Mucosa of stomach (tissue), 1 donor: Measurements from ENCODE around the gene DCAF11.

Source experiments
- H3K27me3 ChIP-seq: one replicate; pipeline ENCODE4 v1.7.0; 2013; ENCODE audit warnings: mild to moderate bottlenecking, low read length; ENCODE audit not compliant: control insufficient read depth, insufficient read depth
- H3K36me3 ChIP-seq: one replicate; pipeline ENCODE4 v1.7.0; 2013; ENCODE audit warnings: low read length; ENCODE audit not compliant: control insufficient read depth, insufficient read depth
- H3K4me1 ChIP-seq: one replicate; pipeline ENCODE4 v1.7.0; 2013; ENCODE audit warnings: mild to moderate bottlenecking, low read length; ENCODE audit not compliant: control insufficient read depth, insufficient read depth
- H3K4me3 ChIP-seq: one replicate; pipeline ENCODE4 v1.7.0; 2013; ENCODE audit warnings: low read length
- H3K9ac ChIP-seq: one replicate; pipeline ENCODE4 v1.7.0; 2013; ENCODE audit warnings: mild to moderate bottlenecking, low read length, moderate library complexity
- H3K9me3 ChIP-seq: one replicate; pipeline ENCODE4 v1.7.0; 2013; ENCODE audit warnings: mild to moderate bottlenecking, low read length, moderate library complexity; ENCODE audit not compliant: control insufficient read depth
- donor health status: Pancreatic carcinoma.

DCAF11 gene

GRCh38 chr14:24117179-24117578 is 2.6 kb downstream of the DCAF11 start:
- Histone ChIP-seq H3K4me3 (no peak overlapping the region), H3K9ac (no peak overlapping the region), H3K9me3 (no peaks in the 10 kb centered on the region), H3K36me3 (peaks cover 24% of the 10 kb centered on the region), H3K27me3 (no peaks in the 10 kb centered on the region), H3K4me1 (peaks cover 22% of the 10 kb centered on the region)

- H3K36me3 ChIP-seq: peaks cover 24% of the 10 kb centered on the region
- no peaks in the 10 kb centered on the region for H3K27me3 ChIP-seq
- peaks cover 16% of the 10 kb centered on the region for H3K4me1 ChIP-seq
- no peak overlapping the region for H3K4me3 ChIP-seq
- no peaks in the 10 kb centered on the region for H3K9me3 ChIP-seq
- H3K9ac ChIP-seq: no peak overlapping the region
These were observed 5.1 kb downstream of the DCAF11 start for GRCh38 chr14:24119691-24120090.

DNA sequence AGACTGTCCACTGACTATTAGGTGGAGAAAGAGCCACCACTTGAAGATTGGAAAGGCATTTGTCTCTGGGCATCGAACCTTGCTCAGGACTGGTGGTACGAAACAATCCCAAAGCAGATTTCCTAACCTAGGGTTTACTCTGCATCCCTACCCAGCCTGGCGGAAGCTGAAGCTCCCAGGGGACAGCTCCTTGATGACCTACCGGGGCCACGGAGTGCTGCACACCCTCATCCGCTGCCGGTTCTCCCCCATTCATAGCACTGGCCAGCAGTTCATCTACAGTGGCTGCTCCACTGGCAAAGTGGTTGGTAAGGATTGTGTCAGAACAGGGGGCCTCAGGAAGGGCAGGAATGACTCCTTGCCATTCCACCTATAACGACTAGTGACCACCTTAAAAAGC is 6.6 kb downstream of the DCAF11 start:
- peaks cover 24% of the 10 kb centered on the region for H3K36me3 ChIP-seq
- H3K9ac ChIP-seq: no peak overlapping the region
- no peak overlapping the region for H3K4me3 ChIP-seq
- H3K4me1 ChIP-seq: peaks cover 10% of the 10 kb centered on the region
- H3K27me3 ChIP-seq: no peaks in the 10 kb centered on the region
- H3K9me3 ChIP-seq: no peaks in the 10 kb centered on the region

DNA sequence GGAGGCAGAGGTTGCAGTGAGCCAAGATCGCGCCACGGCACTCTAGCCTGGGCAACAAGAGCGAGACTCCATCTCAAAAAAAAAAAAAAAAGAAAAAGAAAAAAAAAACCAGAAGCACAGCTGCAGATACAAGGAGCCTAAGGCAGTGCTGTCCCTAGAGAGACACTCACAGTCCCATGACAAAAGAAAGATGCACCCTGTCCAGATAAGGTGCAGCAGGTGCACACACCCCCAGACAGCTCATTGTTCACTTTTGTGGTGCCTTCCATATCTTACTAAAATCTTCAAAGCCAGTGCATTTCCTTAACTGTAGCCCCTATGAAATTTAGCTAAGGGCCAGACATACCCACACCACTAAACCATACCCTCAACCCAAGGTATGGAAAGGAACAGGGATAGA is 7.8 kb downstream of the DCAF11 start:
- Histone ChIP-seq H3K36me3 (peaks cover 24% of the 10 kb centered on the region), H3K4me3 (no peak overlapping the region), H3K27me3 (no peaks in the 10 kb centered on the region), H3K9me3 (no peaks in the 10 kb centered on the region), H3K4me1 (no peaks in the 10 kb centered on the region), H3K9ac (no peak overlapping the region)

- Histone ChIP-seq H3K4me3 (no peak overlapping the region), H3K4me1 (no peaks in the 10 kb centered on the region), H3K9me3 (no peaks in the 10 kb centered on the region), H3K27me3 (no peaks in the 10 kb centered on the region), H3K9ac (no peak overlapping the region), H3K36me3 (peaks cover 24% of the 10 kb centered on the region)
These were observed 8.3 kb downstream of the DCAF11 start for GRCh38 chr14:24122898-24123297.

GRCh38 chr14:24123424-24124417 is 9.1 kb downstream of the DCAF11 start:
- Histone ChIP-seq H3K36me3 (peaks cover 21% of the 10 kb centered on the region), H3K27me3 (no peaks in the 10 kb centered on the region)

GRCh38 chr14:24126939-24127338 is 12.4 kb downstream of the DCAF11 start:
- no peaks in the 10 kb centered on the region for H3K9me3 ChIP-seq
- H3K9ac ChIP-seq: no peak overlapping the region
- H3K36me3 ChIP-seq: no peaks in the 10 kb centered on the region
- no peak overlapping the region for H3K4me3 ChIP-seq
- H3K27me3 ChIP-seq: no peaks in the 10 kb centered on the region
- no peaks in the 10 kb centered on the region for H3K4me1 ChIP-seq

More at GRCh38 chr14:24123424-24124417, 9.1 kb downstream of the DCAF11 start:
- no peaks in the 10 kb centered on the region for H3K9me3 ChIP-seq
- no peak overlapping the region for H3K9ac ChIP-seq
- H3K4me3 ChIP-seq: no peak overlapping the region
- H3K4me1 ChIP-seq: no peaks in the 10 kb centered on the region

GRCh38 chr14:24127673-24128072 is 13.1 kb downstream of the DCAF11 start:
- H3K4me3 ChIP-seq: no peak overlapping the region
- peaks cover 3% of the 10 kb centered on the region for H3K4me1 ChIP-seq
- no peaks in the 10 kb centered on the region for H3K27me3 ChIP-seq
- no peaks in the 10 kb centered on the region for H3K9me3 ChIP-seq
- H3K9ac ChIP-seq: no peak overlapping the region
- H3K36me3 ChIP-seq: no peaks in the 10 kb centered on the region

- Histone ChIP-seq H3K27me3 (no peaks in the 10 kb centered on the region), H3K36me3 (no peaks in the 10 kb centered on the region), H3K4me3 (no peak overlapping the region), H3K9me3 (no peaks in the 10 kb centered on the region), H3K9ac (no peak overlapping the region), H3K4me1 (peaks cover 3% of the 10 kb centered on the region)
These were observed 14.9 kb downstream of the DCAF11 start for GRCh38 chr14:24129410-24129998.

DNA sequence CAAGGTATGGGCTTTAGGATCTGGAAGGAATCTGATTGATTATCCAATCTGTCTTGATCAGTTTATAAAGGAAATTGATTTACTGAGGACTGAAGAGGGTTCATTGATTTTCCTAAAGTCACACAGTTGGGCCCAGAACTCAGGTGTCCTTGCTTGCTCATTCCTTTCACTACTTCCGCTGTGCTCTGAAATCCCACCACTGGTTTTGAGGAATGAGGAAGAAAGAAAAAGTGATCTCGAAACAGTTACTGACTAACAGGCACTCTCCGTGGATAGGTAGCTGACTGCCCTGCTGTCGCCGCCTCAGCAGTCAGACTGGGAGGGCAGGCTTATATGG is 15.8 kb downstream of the DCAF11 start, which contains the start of gene FITM1:
Gene FITM1, plus strand, starts transcription at position 280 of the 337 bp plus-strand sequence. CDS start 905 bp downstream, outside the sequence.
- peaks cover 5% of the 10 kb centered on the region for H3K4me1 ChIP-seq
- no peaks in the 10 kb centered on the region for H3K9me3 ChIP-seq
- H3K27me3 ChIP-seq: no peaks in the 10 kb centered on the region
- H3K4me3 ChIP-seq: no peak within 1 kb of the TSS
- no peak within 1 kb of the TSS for H3K9ac ChIP-seq
- H3K36me3 ChIP-seq: no peaks in the 10 kb centered on the region

DNA sequence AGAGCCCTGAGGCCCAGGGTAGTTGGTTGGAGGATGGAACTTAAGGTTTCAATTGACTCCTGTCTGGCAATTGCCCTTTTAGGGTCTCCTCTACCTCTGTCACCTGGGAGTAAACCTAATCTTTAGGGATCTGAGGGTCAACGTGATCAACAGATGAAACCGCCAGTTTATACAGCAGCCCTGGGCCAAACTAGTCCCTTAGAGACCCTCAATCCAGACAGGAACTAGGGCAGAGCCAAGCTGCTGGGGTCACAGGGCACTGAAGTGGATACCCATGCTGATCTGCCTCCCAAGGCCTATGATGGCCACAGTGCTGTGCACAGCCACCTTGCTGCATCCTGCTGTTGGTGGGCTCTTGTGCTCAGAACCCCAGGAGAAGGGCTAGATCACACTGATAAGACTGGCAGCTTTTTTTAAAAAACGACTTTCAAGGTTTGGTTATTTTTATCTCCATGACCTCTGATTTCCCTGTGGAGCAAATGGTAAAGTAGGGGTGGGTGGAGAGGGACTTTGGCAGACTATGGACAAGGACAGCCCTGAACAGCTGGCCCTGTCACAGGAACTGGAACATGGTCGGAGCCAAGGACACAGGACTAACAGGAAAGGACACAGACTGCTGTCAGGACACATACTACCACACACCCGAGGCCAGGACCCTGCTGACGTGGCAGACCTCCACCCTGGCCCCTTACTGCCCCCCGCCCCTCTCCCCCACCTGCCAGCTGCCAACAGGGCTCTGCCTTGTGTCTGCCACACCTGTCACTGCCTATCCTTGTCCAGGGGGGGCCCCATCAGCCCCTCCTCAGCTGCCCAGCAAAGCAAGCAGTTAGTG is 16.4 kb downstream of the DCAF11 start:
- H3K27me3 ChIP-seq: no peaks in the 10 kb centered on the region
- no peaks in the 10 kb centered on the region for H3K36me3 ChIP-seq
- H3K9ac ChIP-seq: no peak overlapping the region
- no peaks in the 10 kb centered on the region for H3K9me3 ChIP-seq
- peaks cover 8% of the 10 kb centered on the region for H3K4me1 ChIP-seq
- no peak overlapping the region for H3K4me3 ChIP-seq
